GM23338 (cell line): ENCODE measurements around the gene PRSS27. TPM values are rescaled to one million over a fixed set of nuclear protein-coding genes. Genes with fewer than 3 reads are reported as not detected.
A peak's percentile ranks its signal among the peaks of the same experiment; 100 is the strongest.

ENCODE experiments used
- ATAC-seq: fragments of 200-7000 bp; cut with Tn5 transposase; 3 replicates; pipeline ENCODE4 v1.9.1; 2020
- DNase-seq: peaks from one replicate; pipeline ENCODE4 v3.0.0-alpha.2; 2015; ENCODE audit warnings: low spot score
- H2AFZ ChIP-seq: fragments of 200-600 bp; sonication (generic); 2 replicates; pipeline ENCODE4 v1.8.0; 2016; ENCODE audit warnings: antibody characterized with exemption, mild to moderate bottlenecking, moderate library complexity
- H3F3A ChIP-seq: fragments of 200-600 bp; sonication (generic); replicated peaks from 2 replicates; pipeline ENCODE4 v1.8.0; 2017; ENCODE audit warnings: antibody characterized with exemption, mixed run types, low read depth
- H3K27ac ChIP-seq: fragments of 200-600 bp; sonication (generic); 2 replicates; pipeline ENCODE4 v1.6.1; 2016; ENCODE audit warnings: low read depth
- H3K27me3 ChIP-seq: fragments of 200-600 bp; sonication (generic); 2 replicates; pipeline ENCODE4 v1.8.0; 2016; ENCODE audit warnings: mild to moderate bottlenecking, mixed run types, moderate library complexity; ENCODE audit not compliant: insufficient read depth
- H3K36me3 ChIP-seq: fragments of 200-600 bp; sonication (generic); 2 replicates; pipeline ENCODE4 v1.8.0; 2016; ENCODE audit warnings: mild to moderate bottlenecking; ENCODE audit not compliant: insufficient read depth
- H3K4me1 ChIP-seq: fragments of 200-600 bp; sonication (generic); 2 replicates; pipeline ENCODE4 v1.8.0; 2016; ENCODE audit warnings: mild to moderate bottlenecking, moderate library complexity; ENCODE audit not compliant: insufficient read depth
- H3K4me2 ChIP-seq: fragments of 200-600 bp; sonication (generic); 2 replicates; pipeline ENCODE4 v1.7.1; 2017; ENCODE audit warnings: mixed run types
- H3K4me3 ChIP-seq: fragments of 200-600 bp; sonication (generic); 2 replicates; pipeline ENCODE4 v1.6.1; 2016; ENCODE audit warnings: mixed run types
- H3K79me2 ChIP-seq: fragments of 200-600 bp; sonication (generic); replicated peaks from 2 replicates; pipeline ENCODE4 v1.8.0; 2017; ENCODE audit warnings: mild to moderate bottlenecking; ENCODE audit not compliant: insufficient read depth
- H3K9me2 ChIP-seq: fragments of 200-600 bp; sonication (generic); 2 replicates; pipeline ENCODE4 v1.8.0; 2017; ENCODE audit not compliant: insufficient read depth
- H4K20me1 ChIP-seq: fragments of 200-600 bp; sonication (generic); replicated peaks from 2 replicates; pipeline ENCODE4 v1.8.0; 2017; ENCODE audit warnings: mild to moderate bottlenecking; ENCODE audit not compliant: insufficient read depth
- H3K27ac Mint-ChIP-seq: 2 replicates; pipeline ENCODE4 v1.8.0; 2020; ENCODE audit warnings: inconsistent platforms, mild to moderate bottlenecking, moderate library complexity, mixed read lengths
- H3K27me3 Mint-ChIP-seq: 3 replicates; pipeline ENCODE4 v1.8.0; 2022; ENCODE audit warnings: low read depth, mild to moderate bottlenecking, moderate library complexity, mixed read lengths, inconsistent platforms; ENCODE audit not compliant: insufficient read depth, poor library complexity
- H3K36me3 Mint-ChIP-seq: 3 replicates; pipeline ENCODE4 v1.8.0; 2021; ENCODE audit warnings: low read depth, mild to moderate bottlenecking, inconsistent platforms, moderate library complexity, mixed read lengths
- H3K4me1 Mint-ChIP-seq: 3 replicates; pipeline ENCODE4 v1.8.0; 2020; ENCODE audit warnings: mild to moderate bottlenecking, inconsistent platforms, mixed read lengths
- H3K4me3 Mint-ChIP-seq: 3 replicates; pipeline ENCODE4 v1.8.0; 2021; ENCODE audit warnings: moderate library complexity, mild to moderate bottlenecking, inconsistent platforms, mixed read lengths
- H3K9me3 Mint-ChIP-seq: 3 replicates; pipeline ENCODE4 v1.8.0; 2020; ENCODE audit warnings: moderate library complexity, mild to moderate bottlenecking, inconsistent platforms, mixed read lengths
- ETS1 ChIP-seq: IDR thresholded peaks from 2 replicates; pipeline ENCODE4 v1.6.1; 2016; ENCODE audit warnings: antibody characterized with exemption
- EZH2 ChIP-seq: fragments of 200-600 bp; sonication (generic); IDR thresholded peaks from one replicate; pipeline ENCODE4 v1.8.0; 2017; ENCODE audit warnings: antibody characterized with exemption, mild to moderate bottlenecking, low read depth; ENCODE audit not compliant: unreplicated experiment
- EZH2phosphoT487 ChIP-seq: fragments of 200-600 bp; sonication (generic); IDR thresholded peaks from one replicate; pipeline ENCODE4 v1.8.1; 2018; ENCODE audit warnings: antibody characterized with exemption; ENCODE audit not compliant: unreplicated experiment
- NANOG ChIP-seq: IDR thresholded peaks from 2 replicates; pipeline ENCODE4 v1.6.1; 2016; ENCODE audit warnings: antibody characterized with exemption, borderline replicate concordance
- POLR2AphosphoS5 ChIP-seq: IDR thresholded peaks from 2 replicates; pipeline ENCODE4 v1.6.1; 2016; ENCODE audit warnings: antibody characterized with exemption, low read depth
- REST ChIP-seq: IDR thresholded peaks from one replicate; pipeline ENCODE4 v1.6.1; 2018; ENCODE audit warnings: antibody characterized with exemption; ENCODE audit not compliant: unreplicated experiment
- ZNF114 ChIP-seq: fragments of 250-450 bp; sonication (Bioruptor Pico); IDR thresholded peaks from 2 replicates; pipeline ENCODE4 v1.5.0; 2020; ENCODE audit warnings: mild to moderate bottlenecking, moderate library complexity
- ZNF462 ChIP-seq: fragments of 250-450 bp; sonication (Bioruptor Pico); IDR thresholded peaks from 2 replicates; pipeline ENCODE4 v1.5.0; 2020; ENCODE audit warnings: mild to moderate bottlenecking, moderate library complexity
- polyA plus RNA-seq: library from polyadenylated mRNA; unstranded; fragments of >200 nt; fragmentation: Nextera tagmentation; extraction: Ambion mirVana; gene quantifications from 2 replicates; pipeline ENCODE4 v1.2.1, GENCODE V29; 2016
- total RNA-seq: library from RNA; depleted of rRNA; stranded (reverse); fragments of >200 nt; shearing (Covaris generic); gene quantifications from 2 replicates; pipeline ENCODE4 v1.2.3, GENCODE V29; 2014

The PRSS27 gene
- total and polyA plus RNA-seq, 2 experiments from 2014 or later = 0.73 to 1.6 TPM

- H3F3A ChIP-seq = peaks cover 66% of the 10 kb centered on the region
- no peak overlapping the region for H3K4me2 ChIP-seq
- H3K4me1 ChIP-seq = no peaks in the 10 kb centered on the region
- peak overlapping the region; percentile 4; the same call in 1 of the 3 replicates for H3K4me3 Mint-ChIP-seq
- ATAC-seq (no peak), DNase-seq (no peak)
- H4K20me1 ChIP-seq = peaks cover 18% of the 10 kb centered on the region
- peaks cover 10% of the 10 kb centered on the region for H3K9me2 ChIP-seq
- H3K27ac Mint-ChIP-seq = peak overlapping the region; percentile 30
- H3K27me3 ChIP-seq = no peaks in the 10 kb centered on the region
- H2AFZ ChIP-seq = no peak overlapping the region
- TF ChIP-seq ZNF114 (CRISPR knock-in tag) = no peak
- TF ChIP-seq POLR2AphosphoS5 = no peak
- TF ChIP-seq REST = no peak
- no peak for TF ChIP-seq EZH2phosphoT487
- TF ChIP-seq EZH2 = no peak
- no peak for TF ChIP-seq ETS1
- TF ChIP-seq ZNF462 (CRISPR knock-in tag) = no peak
- no peak for TF ChIP-seq NANOG
- H3K36me3 Mint-ChIP-seq = peaks cover 99% of the 10 kb centered on the region
- H3K36me3 ChIP-seq = peaks cover 43% of the 10 kb centered on the region
- peaks cover 20% of the 10 kb centered on the region; the same call in 2 of the 3 replicates for H3K9me3 Mint-ChIP-seq
- H3K4me3 ChIP-seq = no peak overlapping the region
- peaks cover 45% of the 10 kb centered on the region for H3K79me2 ChIP-seq
- H3K27ac ChIP-seq = peak overlapping the region; percentile 66
- H3K4me1 Mint-ChIP-seq = peaks cover 37% of the 10 kb centered on the region
- H3K27me3 Mint-ChIP-seq = peaks cover 55% of the 10 kb centered on the region
Measured at GRCh38 chr16:2769675-2770056, 49.6 kb upstream of the PRSS27 start.
